Skeletal muscle tissue (tissue), 4 donors: Measurements from ENCODE around the gene MYL5. TPM values are rescaled to one million over a fixed set of nuclear protein-coding genes. Genes with fewer than 3 reads are reported as not detected.

Source experiments
- H3K27ac ChIP-seq: one replicate; pipeline ENCODE4 v1.7.0; 2013; ENCODE audit warnings: mild to moderate bottlenecking, low read depth, low read length, inconsistent platforms
- H3K27me3 ChIP-seq, 3 donors: one replicate each; pipeline ENCODE4 v1.7.0; 2013; ENCODE audit warnings: low read length in 3 of 3; ENCODE audit not compliant: control insufficient read depth in 3 of 3, insufficient read depth in 3 of 3
- H3K36me3 ChIP-seq, 3 donors: one replicate each; pipeline ENCODE4 v1.7.0; 2013; ENCODE audit warnings: low read length in 3 of 3; ENCODE audit not compliant: control insufficient read depth in 3 of 3, insufficient read depth in 3 of 3
- H3K4me1 ChIP-seq, 3 donors: one replicate each; pipeline ENCODE4 v1.7.0; 2013; ENCODE audit warnings: low read length in 3 of 3, mild to moderate bottlenecking in 3 of 3; ENCODE audit not compliant: control insufficient read depth in 3 of 3, insufficient read depth in 3 of 3
- H3K4me3 ChIP-seq, 3 donors: one replicate each; pipeline ENCODE4 v1.7.0; 2013; ENCODE audit warnings: low read length in 3 of 3
- H3K9ac ChIP-seq, 3 donors: one replicate each; pipeline ENCODE4 v1.7.0; 2013; ENCODE audit warnings: low read length in 3 of 3, mild to moderate bottlenecking in 3 of 3, moderate library complexity in 2 of 3, low read depth in 1 of 3
- H3K9me3 ChIP-seq, 3 donors: one replicate each; pipeline ENCODE4 v1.7.0; 2013; ENCODE audit warnings: low read length in 3 of 3; ENCODE audit not compliant: control insufficient read depth in 3 of 3
- total RNA-seq: library from RNA; depleted of rRNA; stranded (reverse); fragments of >200 nt; gene quantifications from one replicate; pipeline ENCODE4 v1.2.3, GENCODE V29; 2014
- donor health status: Osteomylitis.

The MYL5 gene
- total RNA-seq, 1 donor from 2014 or later: 978 TPM

DNA sequence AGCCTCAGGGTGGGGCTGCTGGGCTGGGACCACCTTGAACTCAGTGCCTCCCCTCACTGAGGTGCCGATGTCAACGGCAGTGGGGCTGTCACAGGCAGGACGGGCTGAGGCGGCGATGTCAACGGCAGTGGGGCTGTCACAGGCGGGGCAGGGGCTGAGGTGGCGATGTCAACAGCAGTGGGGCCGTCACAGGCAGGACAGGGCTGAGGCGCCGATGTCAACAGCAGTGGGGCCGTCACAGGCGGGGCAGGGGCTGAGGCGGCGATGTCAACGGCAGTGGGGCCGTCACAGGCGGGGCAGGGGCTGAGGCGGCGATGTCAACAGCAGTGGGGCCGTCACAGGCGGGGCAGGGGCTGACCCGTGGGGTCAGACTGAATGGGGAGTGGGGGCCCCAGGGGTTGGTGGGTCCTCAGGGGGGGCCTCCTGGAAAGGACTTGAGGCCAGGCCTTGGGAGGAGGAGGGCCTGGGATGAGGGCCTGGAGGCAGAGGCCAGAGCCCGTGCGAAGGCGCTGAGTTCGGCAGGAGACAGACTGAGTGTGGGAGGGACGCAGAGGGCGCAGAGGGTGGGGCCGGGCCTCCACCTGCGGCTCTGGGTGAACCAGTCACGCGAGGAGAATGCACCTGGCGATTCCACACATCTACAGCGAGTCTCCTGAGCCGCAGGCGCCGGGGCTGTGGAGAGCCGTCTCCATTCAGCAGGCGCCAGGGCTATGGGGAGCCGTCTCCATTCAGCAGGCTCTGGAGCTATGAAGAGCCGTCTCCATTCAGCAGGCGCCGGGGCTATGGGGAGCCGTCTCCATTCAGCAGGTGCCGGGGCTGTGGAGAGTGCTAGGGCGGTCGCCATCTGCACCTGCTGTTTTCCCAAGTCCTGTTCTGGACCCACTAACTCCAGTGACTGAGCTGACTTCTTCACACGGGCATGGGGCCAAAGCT is 23.1 kb upstream of the MYL5 start:
- peaks cover 28 to 48% (median 48%) of the 10 kb centered on the region in 3 donors for H3K27me3 ChIP-seq
- no peak overlapping the region for H3K27ac ChIP-seq
- no peaks in the 10 kb centered on the region for H3K9me3 ChIP-seq
- no peak overlapping the region for H3K4me3 ChIP-seq
- peaks cover 0 to 5% (median 2%) of the 10 kb centered on the region in 3 donors for H3K4me1 ChIP-seq
- no peaks in the 10 kb centered on the region for H3K36me3 ChIP-seq
- no peak overlapping the region for H3K9ac ChIP-seq

DNA sequence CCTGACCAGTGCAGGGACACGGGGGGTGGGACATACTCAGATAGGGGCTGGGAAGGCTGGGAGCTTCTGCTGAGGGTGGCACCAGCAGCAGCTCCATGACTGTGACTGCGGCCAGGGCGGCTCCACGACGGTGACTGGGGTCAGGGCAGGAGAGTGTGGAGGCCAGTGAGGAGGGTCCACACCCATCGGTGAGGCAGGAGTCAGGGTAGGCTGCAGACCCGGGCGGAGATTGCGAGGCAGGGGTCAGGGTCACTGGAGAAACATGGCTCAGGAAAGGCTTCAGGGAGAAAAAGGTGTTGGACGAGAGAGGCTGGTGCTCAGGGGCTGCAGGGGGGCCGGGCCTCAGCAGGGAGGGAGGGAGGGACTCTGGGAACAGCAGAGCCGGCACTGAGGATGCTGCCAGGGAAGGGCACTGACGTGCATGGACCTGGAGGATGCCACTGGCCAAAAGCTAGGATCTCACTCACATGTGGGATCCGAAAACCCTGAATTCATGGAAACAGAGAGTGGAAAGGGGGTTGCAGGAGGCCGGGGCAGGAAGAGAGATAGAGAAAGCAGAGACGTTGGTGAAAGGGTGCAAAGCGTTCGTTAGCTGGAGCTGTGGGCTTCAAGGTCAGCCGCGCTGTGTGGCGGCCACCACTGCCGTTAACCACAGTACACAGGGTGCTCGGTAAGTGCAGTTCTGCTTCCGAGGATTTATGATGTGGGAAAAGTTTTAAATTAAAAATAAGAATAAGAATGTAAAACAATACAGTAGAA is 22.3 kb upstream of the MYL5 start:
- Histone ChIP-seq H3K27me3 (peaks cover 25 to 52% (median 52%) of the 10 kb centered on the region in 3 donors), H3K4me3 (no peak overlapping the region), H3K4me1 (peaks cover 0 to 5% (median 2%) of the 10 kb centered on the region in 3 donors), H3K9me3 (no peaks in the 10 kb centered on the region), H3K36me3 (no peaks in the 10 kb centered on the region), H3K27ac (no peak overlapping the region), H3K9ac (no peak overlapping the region)

DNA sequence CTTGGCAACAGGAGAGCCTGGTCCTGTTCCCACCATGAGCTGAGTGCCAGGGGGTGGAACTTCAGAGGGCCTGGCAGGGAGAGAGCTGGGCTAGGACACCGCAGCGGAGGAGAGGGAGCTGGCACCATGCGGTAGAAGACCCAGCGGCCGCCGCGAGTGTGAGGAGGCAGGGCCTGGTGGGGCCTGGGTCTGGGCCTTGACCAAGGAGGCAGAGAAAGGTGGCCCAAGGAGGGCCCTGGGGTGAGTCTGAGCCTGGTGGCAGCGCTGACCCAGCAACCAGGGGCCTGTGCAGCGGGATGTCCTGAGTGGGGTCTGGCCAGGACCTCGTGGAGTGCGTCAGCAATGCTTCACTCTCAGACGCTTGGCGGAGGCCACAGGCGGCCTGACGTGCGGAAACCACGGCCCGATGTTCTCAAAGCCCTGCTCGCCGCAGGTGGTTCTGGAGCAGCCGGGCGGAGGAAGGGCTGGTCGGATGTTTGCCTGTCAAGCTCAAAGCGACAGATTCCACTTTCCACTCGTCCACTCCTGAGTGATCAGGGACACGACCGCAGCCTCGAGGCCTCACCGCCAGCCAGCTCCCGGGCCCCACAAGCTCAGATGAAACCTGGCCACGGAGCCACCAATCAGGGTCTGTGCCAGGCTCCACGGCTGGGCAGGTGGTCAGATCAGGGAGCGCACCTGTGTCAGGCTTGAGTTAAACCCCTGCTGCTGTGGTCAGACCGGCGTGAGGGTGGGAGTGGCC is 21.1 kb upstream of the MYL5 start:
- Histone ChIP-seq H3K4me3 (no peak overlapping the region), H3K9me3 (no peaks in the 10 kb centered on the region), H3K9ac (no peak overlapping the region), H3K4me1 (peaks cover 0 to 5% (median 2%) of the 10 kb centered on the region in 3 donors), H3K36me3 (no peaks in the 10 kb centered on the region), H3K27me3 (peaks cover 29 to 59% (median 55%) of the 10 kb centered on the region in 3 donors), H3K27ac (no peak overlapping the region)

DNA sequence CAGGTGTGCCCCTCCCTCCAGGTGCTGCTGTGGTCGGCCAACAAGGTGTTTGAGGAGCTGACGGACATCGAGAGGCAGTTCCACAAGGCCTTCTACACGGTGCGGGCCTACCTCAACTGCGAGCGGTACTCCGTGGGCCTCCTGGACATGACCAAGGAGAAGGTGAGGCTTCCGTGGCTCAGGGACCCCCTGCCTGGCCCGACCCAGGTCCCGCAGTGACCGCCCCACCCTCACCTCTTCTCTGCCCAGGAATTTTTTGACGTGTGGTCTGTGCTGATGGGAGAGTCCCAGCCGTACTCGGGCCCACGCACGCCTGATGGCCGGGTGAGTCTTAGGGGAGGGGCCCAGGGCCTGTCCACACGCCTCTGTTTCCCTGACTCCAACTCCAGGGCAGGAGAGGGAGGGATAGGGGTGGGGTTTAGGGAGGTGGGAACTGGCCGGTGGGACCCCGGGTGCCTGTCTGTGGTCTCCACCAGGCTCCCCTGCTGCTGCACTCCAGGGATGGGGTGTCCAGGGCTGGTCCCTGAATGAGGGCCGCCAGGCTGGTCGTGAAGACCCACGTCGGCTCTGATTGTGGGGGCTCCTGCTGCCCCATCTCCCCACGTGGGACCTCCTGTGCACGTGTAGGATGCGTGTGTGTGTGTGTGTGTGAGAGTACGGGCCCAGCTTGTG is 20.4 kb upstream of the MYL5 start:
- Histone ChIP-seq H3K9me3 (no peaks in the 10 kb centered on the region), H3K27ac (no peak overlapping the region), H3K9ac (no peak overlapping the region), H3K4me3 (no peak overlapping the region), H3K27me3 (peaks cover 29 to 59% (median 49%) of the 10 kb centered on the region in 3 donors), H3K36me3 (no peaks in the 10 kb centered on the region), H3K4me1 (no peaks in the 10 kb centered on the region)

DNA sequence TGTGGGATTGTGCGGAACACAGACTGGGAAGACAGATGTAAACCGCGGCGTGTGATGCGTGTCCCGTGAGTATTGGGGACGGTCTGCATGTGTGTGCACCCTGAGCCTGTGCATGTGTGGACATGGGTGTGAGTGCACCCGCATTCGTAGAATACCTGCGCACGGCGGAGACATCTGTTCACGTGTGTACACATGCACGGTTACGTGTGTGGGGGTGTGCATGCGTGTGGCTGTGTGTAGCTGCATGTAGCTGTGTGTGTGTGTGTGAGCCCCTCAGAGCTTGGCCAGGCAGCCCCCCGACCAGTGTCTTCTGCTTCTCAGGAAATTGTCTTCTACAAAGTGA is 19.9 kb upstream of the MYL5 start:
- no peak overlapping the region for H3K27ac ChIP-seq
- H3K4me1 ChIP-seq: no peaks in the 10 kb centered on the region
- H3K9ac ChIP-seq: no peak overlapping the region
- no peaks in the 10 kb centered on the region for H3K9me3 ChIP-seq
- no peaks in the 10 kb centered on the region for H3K36me3 ChIP-seq
- no peak overlapping the region for H3K4me3 ChIP-seq
- H3K27me3 ChIP-seq: peaks cover 29 to 55% (median 49%) of the 10 kb centered on the region in 3 donors

DNA sequence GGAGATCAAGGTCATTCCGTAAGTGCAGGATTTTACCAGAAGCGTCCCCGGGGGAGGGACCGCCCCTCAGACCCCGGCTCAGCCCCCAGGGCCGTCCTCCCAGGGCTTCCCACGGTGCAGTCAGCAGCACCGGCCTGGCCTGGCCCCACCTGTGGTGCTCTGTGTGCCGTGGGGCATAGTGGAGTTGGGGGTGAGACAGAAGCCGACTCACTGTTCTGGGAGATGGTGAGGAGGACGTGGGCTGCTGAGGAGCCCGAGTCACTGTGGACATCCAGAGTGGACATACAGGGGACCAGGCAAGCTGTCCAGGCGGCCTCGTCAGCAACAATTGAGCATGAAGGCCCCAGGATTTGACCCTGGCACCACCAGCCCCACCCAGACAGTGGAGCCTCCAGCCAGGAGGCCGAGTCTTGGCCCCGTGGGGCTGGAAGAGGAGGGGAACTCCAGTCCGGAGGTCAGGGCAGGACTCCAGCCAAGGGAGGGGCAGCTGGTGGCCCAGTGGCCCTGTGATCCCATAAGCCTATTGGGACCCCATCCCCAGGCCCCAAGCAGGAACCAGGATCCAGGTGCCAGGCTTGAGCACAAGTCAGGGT is 19.4 kb upstream of the MYL5 start:
- Histone ChIP-seq H3K9me3 (no peaks in the 10 kb centered on the region), H3K27me3 (peaks cover 25 to 53% (median 44%) of the 10 kb centered on the region in 3 donors), H3K4me3 (no peak overlapping the region), H3K4me1 (no peaks in the 10 kb centered on the region), H3K36me3 (no peaks in the 10 kb centered on the region), H3K27ac (no peak overlapping the region), H3K9ac (no peak overlapping the region)

DNA sequence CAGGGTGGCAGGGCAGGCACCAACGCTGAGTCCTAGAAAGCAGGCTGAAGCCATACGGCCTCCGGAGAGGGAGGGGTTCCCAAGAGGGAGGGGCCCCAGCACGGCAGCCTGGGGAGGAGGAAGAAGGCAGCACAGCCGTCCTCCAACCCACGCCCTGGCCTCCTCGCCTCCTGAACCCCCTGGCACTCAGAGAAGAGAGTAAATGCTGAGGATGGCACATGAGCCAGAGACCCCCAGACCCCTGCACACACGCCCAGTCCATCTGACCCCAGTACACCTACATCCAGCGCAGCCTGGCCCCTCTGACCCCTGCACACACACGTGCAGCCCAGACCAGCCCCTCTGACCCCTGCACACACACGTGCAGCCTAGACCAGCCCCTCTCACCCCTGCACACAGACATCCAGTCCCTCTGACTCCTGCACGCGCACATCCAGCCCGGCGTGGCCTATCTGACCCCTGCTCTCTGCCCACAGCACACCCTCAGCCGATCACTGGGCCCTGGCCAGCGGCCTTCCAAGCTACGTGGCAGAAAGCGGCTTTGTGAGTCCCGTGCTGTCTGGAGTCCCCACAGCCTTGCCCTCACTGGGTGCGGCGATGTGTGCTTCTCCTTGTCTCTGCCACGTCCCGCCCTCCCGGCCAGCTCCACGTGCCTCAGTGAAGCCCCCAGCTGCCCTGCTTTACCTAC is 18.7 kb upstream of the MYL5 start:
- Histone ChIP-seq H3K9me3 (no peaks in the 10 kb centered on the region), H3K4me1 (no peaks in the 10 kb centered on the region), H3K4me3 (no peak overlapping the region), H3K36me3 (no peaks in the 10 kb centered on the region), H3K27ac (no peak overlapping the region), H3K9ac (no peak overlapping the region), H3K27me3 (peaks cover 25 to 50% (median 42%) of the 10 kb centered on the region in 3 donors)

DNA sequence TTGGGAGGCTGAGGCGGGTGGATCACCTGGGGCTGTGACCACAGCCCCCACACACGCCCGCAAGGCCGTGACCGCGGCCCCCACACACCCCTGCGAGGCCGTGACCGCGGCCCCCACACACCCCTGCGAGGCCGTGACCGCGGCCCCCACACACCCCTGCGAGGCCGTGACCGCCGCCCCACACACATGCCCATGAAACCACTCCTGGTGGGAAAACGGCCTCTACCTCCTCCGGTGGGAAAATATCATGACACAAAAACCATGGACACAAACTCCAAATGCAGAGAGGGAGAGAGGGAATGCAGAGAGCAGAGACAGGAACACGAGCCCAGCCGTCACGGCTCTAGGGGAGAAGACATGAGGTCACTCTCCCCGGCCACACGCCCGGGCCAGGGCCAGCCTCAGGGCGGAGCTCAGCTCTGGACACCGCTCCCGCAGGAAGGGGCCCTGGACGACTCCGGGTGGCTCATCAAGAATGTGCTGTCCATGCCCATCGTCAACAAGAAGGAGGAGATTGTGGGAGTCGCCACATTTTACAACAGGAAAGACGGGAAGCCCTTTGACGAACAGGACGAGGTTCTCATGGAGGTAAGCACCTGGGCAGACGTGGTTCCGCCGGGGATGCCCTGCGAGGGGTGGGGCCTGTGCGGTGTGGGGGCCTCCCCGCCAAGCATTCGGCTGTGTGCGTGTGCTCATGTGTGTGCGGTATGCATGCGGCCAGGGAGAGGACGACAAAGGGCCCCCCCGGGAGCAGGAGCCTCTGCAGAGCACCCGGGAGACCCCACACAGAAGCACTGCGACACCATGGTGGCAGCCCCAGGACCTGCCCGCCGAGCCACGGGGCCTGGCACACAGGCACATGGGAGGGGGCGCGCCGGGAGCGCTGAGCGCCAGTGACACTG is 17.7 kb upstream of the MYL5 start:
- H3K4me1 ChIP-seq: no peaks in the 10 kb centered on the region
- H3K4me3 ChIP-seq: no peak overlapping the region
- no peak overlapping the region for H3K27ac ChIP-seq
- H3K36me3 ChIP-seq: no peaks in the 10 kb centered on the region
- H3K9ac ChIP-seq: no peak overlapping the region
- H3K27me3 ChIP-seq: peaks cover 28 to 50% (median 34%) of the 10 kb centered on the region in 3 donors
- H3K9me3 ChIP-seq: no peaks in the 10 kb centered on the region
